ENCODE results near the gene KIAA1549. TPM values are rescaled to one million over a fixed set of nuclear protein-coding genes. Genes with fewer than 3 reads are reported as not detected.
"Not testable (repeated sequence)": the region's sequence is repeated elsewhere in the genome, so short reads cannot be mapped to it uniquely, and the experiment has no call there.

Gene KIAA1549
- total RNA-seq, 4 donors from 2014 or later = 1.6 to 2.4 (median 1.7) TPM

DNA sequence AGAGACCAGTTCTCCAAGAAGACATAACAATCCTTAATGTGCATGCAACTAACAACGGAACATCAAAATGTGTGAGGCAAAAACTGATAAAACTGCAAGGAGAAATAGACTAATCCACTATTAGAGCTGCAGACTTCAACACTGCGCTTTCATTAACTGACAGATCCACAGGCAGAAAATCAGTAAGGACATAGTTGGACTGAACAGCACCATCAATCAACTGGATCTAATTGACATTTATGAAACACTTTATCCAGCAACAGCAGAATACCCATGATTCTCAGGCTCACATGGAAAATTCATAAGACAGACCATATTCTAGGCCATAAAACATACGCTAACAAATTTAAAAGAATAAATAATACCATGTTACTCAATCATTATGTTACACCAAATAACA, 161.6 kb downstream of the KIAA1549 start:
- TF ChIP-seq EP300 (IDR thresholded peaks at IDR 0.05) (no peak), POLR2A (IDR thresholded peaks at IDR 0.05) (no peak)
- TF ChIP-seq, protein P1, sequence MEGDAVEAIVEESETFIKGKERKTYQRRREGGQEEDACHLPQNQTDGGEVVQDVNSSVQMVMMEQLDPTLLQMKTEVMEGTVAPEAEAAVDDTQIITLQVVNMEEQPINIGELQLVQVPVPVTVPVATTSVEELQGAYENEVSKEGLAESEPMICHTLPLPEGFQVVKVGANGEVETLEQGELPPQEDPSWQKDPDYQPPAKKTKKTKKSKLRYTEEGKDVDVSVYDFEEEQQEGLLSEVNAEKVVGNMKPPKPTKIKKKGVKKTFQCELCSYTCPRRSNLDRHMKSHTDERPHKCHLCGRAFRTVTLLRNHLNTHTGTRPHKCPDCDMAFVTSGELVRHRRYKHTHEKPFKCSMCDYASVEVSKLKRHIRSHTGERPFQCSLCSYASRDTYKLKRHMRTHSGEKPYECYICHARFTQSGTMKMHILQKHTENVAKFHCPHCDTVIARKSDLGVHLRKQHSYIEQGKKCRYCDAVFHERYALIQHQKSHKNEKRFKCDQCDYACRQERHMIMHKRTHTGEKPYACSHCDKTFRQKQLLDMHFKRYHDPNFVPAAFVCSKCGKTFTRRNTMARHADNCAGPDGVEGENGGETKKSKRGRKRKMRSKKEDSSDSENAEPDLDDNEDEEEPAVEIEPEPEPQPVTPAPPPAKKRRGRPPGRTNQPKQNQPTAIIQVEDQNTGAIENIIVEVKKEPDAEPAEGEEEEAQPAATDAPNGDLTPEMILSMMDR (IDR thresholded peaks at IDR 0.05) = no peak
- WGBS, 2 donors = 78 to 82% methylated on average over 3 of the region's 3 CpGs
- Histone ChIP-seq H3K27ac (no peak overlapping the region), H3K9me3 (no peaks in the 10 kb centered on the region), H3K4me3 (no peak overlapping the region), H3K36me3 (no peaks in the 10 kb centered on the region), H3K27me3 (no peaks in the 10 kb centered on the region), H3K4me1 (no peaks in the 10 kb centered on the region)
- no peak for DNase-seq (ENCODE audit: low spot score in 2 of 2)

DNA sequence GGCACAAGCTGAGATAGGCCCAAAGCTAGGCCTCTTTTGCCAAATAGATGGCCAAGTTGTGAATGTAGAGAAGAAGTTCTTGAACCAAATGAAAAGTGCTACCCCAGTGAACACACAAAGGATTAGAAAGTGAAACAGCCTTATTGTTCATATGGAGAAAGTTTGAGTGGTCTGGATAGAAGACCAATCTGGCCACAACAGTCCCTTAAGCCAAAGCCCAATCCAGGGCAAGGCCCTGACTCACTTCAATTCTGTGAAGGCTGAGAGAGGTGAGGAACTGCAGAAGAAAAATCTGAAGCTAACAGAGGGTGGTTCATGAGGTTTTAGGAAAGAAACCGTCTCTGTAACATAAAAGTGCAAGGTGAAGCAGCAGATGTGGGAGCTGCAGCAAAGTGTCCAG, 164.5 kb downstream of the KIAA1549 start:
- 84 to 92% methylated on average over 1 of the region's 1 CpG for WGBS, 2 donors
- Histone ChIP-seq H3K4me3 (no peak overlapping the region), H3K27me3 (no peaks in the 10 kb centered on the region), H3K27ac (no peak overlapping the region), H3K4me1 (no peaks in the 10 kb centered on the region), H3K36me3 (no peaks in the 10 kb centered on the region), H3K9me3 (no peaks in the 10 kb centered on the region)
- no peak for DNase-seq (ENCODE audit: low spot score in 2 of 2)
- no peak for TF ChIP-seq POLR2A (IDR thresholded peaks at IDR 0.05)
- TF ChIP-seq, protein P1 (IDR thresholded peaks at IDR 0.05) = no peak
- no peak for TF ChIP-seq EP300 (IDR thresholded peaks at IDR 0.05)

DNA sequence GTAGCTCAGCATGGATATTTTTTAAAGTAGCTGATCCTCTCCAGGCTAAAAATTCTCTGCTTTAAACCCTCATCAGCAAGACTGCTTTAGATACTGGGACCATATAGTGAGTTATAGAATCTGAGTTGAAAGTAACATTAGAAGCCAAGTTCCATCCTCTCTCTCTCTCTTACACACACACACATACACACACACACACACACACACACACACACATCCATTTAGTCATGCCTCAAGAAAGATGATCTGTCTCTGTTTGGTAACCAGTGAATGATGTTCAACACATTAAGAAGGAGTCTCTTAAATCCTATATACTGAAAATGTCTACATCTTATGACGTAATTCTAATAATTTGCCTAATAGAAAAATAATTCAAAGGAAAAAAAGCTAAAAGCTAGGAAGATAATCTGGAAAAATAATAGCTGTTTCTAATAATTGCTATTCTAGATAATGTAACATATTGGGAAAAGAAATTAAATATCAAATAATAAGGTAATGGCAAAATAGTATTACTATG, 166.3 kb downstream of the KIAA1549 start:
- H3K27me3 ChIP-seq = no peaks in the 10 kb centered on the region
- no peak overlapping the region for H3K27ac ChIP-seq
- 74 to 83% methylated on average over 1 of the region's 1 CpG for WGBS, 2 donors
- no peaks in the 10 kb centered on the region for H3K4me1 ChIP-seq
- H3K4me3 ChIP-seq = no peak overlapping the region
- no peak for TF ChIP-seq EP300 (IDR thresholded peaks at IDR 0.05)
- TF ChIP-seq, protein P1 (IDR thresholded peaks at IDR 0.05) = no peak
- H3K36me3 ChIP-seq = no peaks in the 10 kb centered on the region
- H3K9me3 ChIP-seq = no peaks in the 10 kb centered on the region
- no peak for DNase-seq (ENCODE audit: low spot score in 2 of 2)

DNA sequence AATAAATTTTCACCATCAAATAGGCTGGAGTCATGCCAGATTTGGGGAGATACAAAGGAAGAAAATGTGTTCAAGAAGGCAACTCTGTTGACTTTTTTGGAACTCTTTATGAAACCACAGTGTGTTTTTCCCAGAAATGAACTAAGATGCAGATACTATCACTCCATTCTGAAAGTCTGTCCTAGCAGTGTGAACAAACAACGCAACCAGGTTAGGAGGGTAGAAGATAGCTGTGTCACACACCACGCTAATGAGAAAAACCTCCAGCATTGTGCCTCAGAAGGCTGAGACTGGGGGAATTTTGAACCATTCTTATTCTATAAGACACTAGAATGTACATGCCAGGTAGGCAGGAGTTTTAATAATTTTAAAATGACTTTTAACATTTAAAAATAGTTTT, 167.2 kb downstream of the KIAA1549 start:
- Histone ChIP-seq H3K36me3 (no peaks in the 10 kb centered on the region), H3K27me3 (no peaks in the 10 kb centered on the region), H3K4me3 (no peak overlapping the region), H3K4me1 (no peaks in the 10 kb centered on the region), H3K9me3 (no peaks in the 10 kb centered on the region), H3K27ac (no peak overlapping the region)
- no peak for DNase-seq (ENCODE audit: low spot score in 2 of 2)
- 76 to 82% methylated on average over 2 of the region's 2 CpGs for WGBS, 2 donors
- TF ChIP-seq EP300 (IDR thresholded peaks at IDR 0.05) (no peak), POLR2A (IDR thresholded peaks at IDR 0.05) (no peak)
- TF ChIP-seq, protein P1 (IDR thresholded peaks at IDR 0.05) = no peak

DNA sequence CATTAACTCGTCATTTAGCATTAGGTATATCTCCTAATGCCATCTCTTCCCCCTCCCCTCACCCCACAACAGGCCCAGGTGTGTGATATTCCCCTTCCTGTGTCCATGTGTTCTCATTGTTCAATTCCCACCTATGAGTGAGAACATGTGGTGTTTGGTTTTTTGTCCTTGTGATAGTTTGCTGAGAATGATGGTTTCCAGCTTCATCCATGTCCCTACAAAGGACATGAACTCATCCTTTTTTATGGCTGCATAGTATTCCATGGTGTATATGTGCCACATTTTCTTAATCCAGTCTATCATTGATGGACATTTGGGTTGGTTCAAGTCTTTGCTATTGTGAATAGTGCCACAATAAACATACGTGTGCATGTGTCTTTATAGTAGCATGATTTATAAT, 169.9 kb downstream of the KIAA1549 start:
- not testable (repeated sequence) for H3K36me3 ChIP-seq; H3K4me3 ChIP-seq; H3K27me3 ChIP-seq; H3K27ac ChIP-seq; DNase-seq (ENCODE audit: low spot score in 2 of 2); H3K4me1 ChIP-seq
- 94% methylated on average over 2 of the region's 2 CpGs for WGBS, 2 donors
- H3K9me3 ChIP-seq = peaks cover 0 to 10% (median 0%) of the 10 kb centered on the region in 4 donors

DNA sequence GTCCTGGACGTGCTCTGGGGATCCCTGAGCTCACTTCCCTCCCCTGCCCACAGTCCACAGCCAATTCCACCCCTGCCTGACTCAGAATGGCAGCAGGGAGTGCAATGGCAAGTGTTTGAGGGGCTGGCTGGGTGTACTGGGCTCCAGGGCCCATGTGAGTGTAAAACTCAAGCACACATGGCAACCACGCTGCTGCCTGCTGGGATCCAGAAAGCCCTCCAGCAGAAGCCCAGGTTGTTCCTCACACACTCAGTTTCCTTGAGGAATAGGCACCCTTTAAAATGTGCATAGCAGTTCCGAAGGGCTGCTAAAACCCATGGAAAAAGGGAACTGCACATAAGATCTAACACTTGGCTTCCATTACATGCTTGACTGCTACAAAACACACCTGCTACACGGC, 171.8 kb downstream of the KIAA1549 start:
- no peak overlapping the region for H3K27ac ChIP-seq
- TF ChIP-seq POLR2A (IDR thresholded peaks at IDR 0.05) (no peak), EP300 (IDR thresholded peaks at IDR 0.05) (no peak)
- TF ChIP-seq, protein P1 (IDR thresholded peaks at IDR 0.05) = no peak
- H3K9me3 ChIP-seq = peaks cover 0 to 10% (median 0%) of the 10 kb centered on the region in 4 donors
- no peak overlapping the region for H3K4me3 ChIP-seq
- no peaks in the 10 kb centered on the region for H3K27me3 ChIP-seq
- H3K36me3 ChIP-seq = no peaks in the 10 kb centered on the region
- WGBS, 2 donors = 85 to 87% methylated on average over 4 of the region's 4 CpGs
- no peak for DNase-seq (ENCODE audit: low spot score in 2 of 2)
- no peaks in the 10 kb centered on the region for H3K4me1 ChIP-seq

All from tibial nerve (tissue), 4 donors.